Mesothelial cell of epicardium (in vitro differentiated cells): ENCODE data around the gene PGBD5. TPM values are rescaled to one million over a fixed set of nuclear protein-coding genes. Genes with fewer than 3 reads are reported as not detected.

Experiments
- DNase-seq, 2 experiments: peaks; one replicate each; pipeline ENCODE4 v3.0.0; 2021; ENCODE audit warnings: low spot score in 2 of 2; ENCODE audit not compliant: unreplicated experiment in 2 of 2
- H3K27ac Mint-ChIP-seq: 2 replicates; pipeline ENCODE4 v1.8.0; 2021; ENCODE audit warnings: mixed read lengths
- H3K27me3 Mint-ChIP-seq: 2 replicates; pipeline ENCODE4 v1.8.0; 2021; ENCODE audit warnings: low read depth, mixed read lengths
- H3K36me3 Mint-ChIP-seq: 2 replicates; pipeline ENCODE4 v1.8.0; 2021; ENCODE audit warnings: mixed read lengths
- H3K4me1 Mint-ChIP-seq: 2 replicates; pipeline ENCODE4 v1.8.0; 2021; ENCODE audit warnings: mixed read lengths
- H3K4me3 Mint-ChIP-seq: 2 replicates; pipeline ENCODE4 v1.8.0; 2021; ENCODE audit warnings: mild to moderate bottlenecking, moderate library complexity, mixed read lengths
- H3K9me3 Mint-ChIP-seq: 2 replicates; pipeline ENCODE4 v1.8.0; 2021; ENCODE audit warnings: mixed read lengths
- CTCF ChIP-seq: fragments of 200-600 bp; sonication (generic); IDR thresholded peaks from one replicate; pipeline ENCODE4 v1.5.0; 2021; ENCODE audit warnings: antibody characterized with exemption; ENCODE audit not compliant: unreplicated experiment
- total RNA-seq: library from RNA; stranded (reverse); gene quantifications from 3 replicates; pipeline ENCODE4 v1.2.1, GENCODE V29; 2021

The PGBD5 gene
- total RNA-seq, 1 donor from 2014 or later, result 0.94 TPM

- no peak for DNase-seq
- peaks cover 17% of the 10 kb centered on the region for H3K4me1 Mint-ChIP-seq
- H3K4me3 Mint-ChIP-seq, result no peak overlapping the region
- no peaks in the 10 kb centered on the region for H3K27me3 Mint-ChIP-seq
- peaks cover 14% of the 10 kb centered on the region for H3K36me3 Mint-ChIP-seq
- H3K27ac Mint-ChIP-seq, result no peak overlapping the region
- peak; percentile 37 for TF ChIP-seq CTCF
- H3K9me3 Mint-ChIP-seq, result no peaks in the 10 kb centered on the region
These were observed 157.6 kb downstream of the PGBD5 start for GRCh38 chr1:230268371-230269170.

- TF ChIP-seq CTCF, result no peak
- DNase-seq, result no peak
- no peak overlapping the region for H3K4me3 Mint-ChIP-seq
- peaks cover 20% of the 10 kb centered on the region for H3K4me1 Mint-ChIP-seq
- H3K27me3 Mint-ChIP-seq, result no peaks in the 10 kb centered on the region
- no peaks in the 10 kb centered on the region for H3K9me3 Mint-ChIP-seq
- peaks cover 14% of the 10 kb centered on the region for H3K36me3 Mint-ChIP-seq
- H3K27ac Mint-ChIP-seq, result no peak overlapping the region
These were observed 158.6 kb downstream of the PGBD5 start for GRCh38 chr1:230267338-230268065.

GRCh38 chr1:230266456-230266855, 159.7 kb downstream of the PGBD5 start:
- no peak for DNase-seq
- H3K27ac Mint-ChIP-seq, result no peak overlapping the region
- H3K27me3 Mint-ChIP-seq, result no peaks in the 10 kb centered on the region
- H3K4me1 Mint-ChIP-seq, result peaks cover 23% of the 10 kb centered on the region
- no peak overlapping the region for H3K4me3 Mint-ChIP-seq
- no peak for TF ChIP-seq CTCF
- H3K36me3 Mint-ChIP-seq, result peaks cover 14% of the 10 kb centered on the region
- no peaks in the 10 kb centered on the region for H3K9me3 Mint-ChIP-seq

- Mint-ChIP-seq H3K4me3 (no peak overlapping the region), H3K27ac (no peak overlapping the region), H3K36me3 (peaks cover 14% of the 10 kb centered on the region), H3K4me1 (peaks cover 22% of the 10 kb centered on the region), H3K9me3 (no peaks in the 10 kb centered on the region), H3K27me3 (no peaks in the 10 kb centered on the region)
- no peak for DNase-seq
- no peak for TF ChIP-seq CTCF
These were observed 160.7 kb downstream of the PGBD5 start for GRCh38 chr1:230265200-230266115.

Other genes with a start within 250 kb of the PGBD5 start
- gene COG2, start 216.1 kb upstream of the PGBD5 start, total RNA-seq, result 22.4 to 23.6 TPM (median 23.0 TPM) in 3 replicates